HepG2 (cell line): ENCODE results near the gene ZNF627. TPM values are rescaled to one million over a fixed set of nuclear protein-coding genes. Genes with fewer than 3 reads are reported as not detected.
A peak's percentile ranks its signal among the peaks of the same experiment; 100 is the strongest.

Experiments
- ARID5B ChIP-seq: IDR thresholded peaks from 2 replicates; pipeline ENCODE4 v1.4.0; 2020; ENCODE audit warnings: mild to moderate bottlenecking, missing genetic modification reagents
- BCL6 ChIP-seq: IDR thresholded peaks from 2 replicates; pipeline ENCODE4 v1.6.1; 2016; ENCODE audit warnings: missing genetic modification reagents, missing compliant biosample characterization
- CBFB ChIP-seq: sonication (generic); formaldehyde crosslinking; IDR thresholded peaks from 2 replicates; pipeline ENCODE4 v1.4.0; 2020; ENCODE audit warnings: missing genetic modification reagents
- FOXK1 ChIP-seq: sonication (generic); formaldehyde crosslinking; IDR thresholded peaks from 2 replicates; pipeline ENCODE4 v1.4.0; 2020; ENCODE audit warnings: low read depth, missing genetic modification reagents, borderline replicate concordance
- HNRNPH1 ChIP-seq: fragments of 200-400 bp; formaldehyde crosslinking; optimal IDR thresholded peaks from 2 replicates; pipeline ENCODE3; 2017; ENCODE audit warnings: mild to moderate bottlenecking, low read depth, low read length
- IRX3 ChIP-seq: sonication (generic); formaldehyde crosslinking; IDR thresholded peaks from 2 replicates; pipeline ENCODE4 v1.8.1; 2023; ENCODE audit warnings: mild to moderate bottlenecking, low read depth, missing genetic modification reagents, borderline replicate concordance
- KDM5B ChIP-seq: sonication (generic); formaldehyde crosslinking; IDR thresholded peaks from 2 replicates; pipeline ENCODE4 v1.4.0; 2020; ENCODE audit warnings: missing genetic modification reagents, mild to moderate bottlenecking, borderline replicate concordance
- NCOA5 ChIP-seq: sonication (generic); formaldehyde crosslinking; IDR thresholded peaks from 2 replicates; pipeline ENCODE4 v1.4.0; 2020; ENCODE audit warnings: missing genetic modification reagents
- NONO ChIP-seq, 2 experiments: fragments of 450-650 bp in 1 of 2; sonication (generic) in 1 of 2; formaldehyde crosslinking in 1 of 2; IDR thresholded peaks in 1 of 2; conservative IDR thresholded peaks in 1 of 2; 2 replicates each; pipeline versions ENCODE4 v1.6.1 to v1.8.0; 2017 to 2022; ENCODE audit warnings: mild to moderate bottlenecking in 1 of 2, missing genetic modification reagents in 1 of 2, moderate library complexity in 1 of 2
- REL ChIP-seq: sonication (generic); formaldehyde crosslinking; conservative IDR thresholded peaks from 2 replicates; pipeline ENCODE4 v1.8.0; 2022; ENCODE audit warnings: mild to moderate bottlenecking, missing genetic modification reagents, moderate library complexity
- RELA ChIP-seq: sonication (generic); formaldehyde crosslinking; IDR thresholded peaks from 2 replicates; pipeline ENCODE4 v1.4.0; 2020; ENCODE audit warnings: missing genetic modification reagents
- REXO4 ChIP-seq: sonication (generic); formaldehyde crosslinking; IDR thresholded peaks from 2 replicates; pipeline ENCODE4 v1.8.0; 2022; ENCODE audit warnings: missing genetic modification reagents, mild to moderate bottlenecking, borderline replicate concordance
- SETDB1 ChIP-seq: sonication (generic); formaldehyde crosslinking; IDR thresholded peaks from 2 replicates; pipeline ENCODE4 v1.5.1; 2020; ENCODE audit warnings: missing genetic modification reagents, mild to moderate bottlenecking, borderline replicate concordance
- SP2 ChIP-seq: sonication (generic); formaldehyde crosslinking; IDR thresholded peaks from 2 replicates; pipeline ENCODE4 v1.5.1; 2020; ENCODE audit warnings: mild to moderate bottlenecking, missing genetic modification reagents
- TMF1 ChIP-seq: sonication (generic); formaldehyde crosslinking; IDR thresholded peaks from 2 replicates; pipeline ENCODE4 v1.8.1; 2022; ENCODE audit warnings: low read depth, missing genetic modification reagents
- ZBTB39 ChIP-seq: sonication (generic); formaldehyde crosslinking; IDR thresholded peaks from 2 replicates; pipeline ENCODE4 v1.5.0; 2020; ENCODE audit warnings: missing genetic modification reagents
- ZC3H13 ChIP-seq: sonication (generic); formaldehyde crosslinking; IDR thresholded peaks from 2 replicates; pipeline ENCODE4 v1.8.1; 2023; ENCODE audit warnings: mild to moderate bottlenecking, missing genetic modification reagents, moderate library complexity
- ZC3H4 ChIP-seq: sonication (generic); formaldehyde crosslinking; IDR thresholded peaks from 2 replicates; pipeline ENCODE4 v1.4.0; 2020; ENCODE audit warnings: missing genetic modification reagents, borderline replicate concordance
- ZNF24 ChIP-seq: fragments of 450-650 bp; IDR thresholded peaks from 2 replicates; pipeline ENCODE4 v1.6.1; 2017; ENCODE audit warnings: antibody characterized with exemption, mild to moderate bottlenecking
- ZNF350 ChIP-seq: sonication (generic); formaldehyde crosslinking; IDR thresholded peaks from 2 replicates; pipeline ENCODE4 v1.4.0; 2020; ENCODE audit warnings: mild to moderate bottlenecking, low read depth, missing genetic modification reagents, borderline replicate concordance
- ZNF713 ChIP-seq: sonication (generic); formaldehyde crosslinking; IDR thresholded peaks from 2 replicates; pipeline ENCODE4 v1.4.0; 2020; ENCODE audit warnings: mild to moderate bottlenecking, missing genetic modification reagents
- polyA plus RNA-seq, 8 experiments: library from polyadenylated mRNA; depleted of rRNA in 3 of 8; stranded (reverse) in 7 of 8; unstranded in 1 of 8; fragments of >200 nt; fragmentation: Illumina TruSeq in 4 of 8; extraction: Trizol in 4 of 8; gene quantifications; 2 replicates each; pipeline versions ENCODE4 v1.2.1 to v1.2.3, GENCODE V29; 2011 to 2016; ENCODE audit warnings: low read depth in 4 of 8, missing spikeins in 1 of 8, mixed read lengths in 1 of 8; ENCODE audit not compliant: insufficient read depth in 1 of 8
- total RNA-seq, 5 experiments: library from RNA; depleted of rRNA; stranded (reverse); fragments of >200 nt; fragmentation: Illumina TruSeq; extraction: Trizol; gene quantifications; 2 replicates each; pipeline ENCODE4 v1.2.3, GENCODE V29; 2016; ENCODE audit warnings: low read depth in 1 of 5
- TF ChIP-seq, protein P1 (sequence below): IDR thresholded peaks from 2 replicates; pipeline ENCODE4 v1.6.1; 2016; ENCODE audit warnings: missing compliant biosample characterization, missing genetic modification reagents, borderline replicate concordance

ZNF627 gene
- total and polyA plus RNA-seq, 2 of the 13 experiments (the other 11 are each of a cell fraction or from before 2014, with no cell fraction given): 4.2 to 12.7 TPM

DNA sequence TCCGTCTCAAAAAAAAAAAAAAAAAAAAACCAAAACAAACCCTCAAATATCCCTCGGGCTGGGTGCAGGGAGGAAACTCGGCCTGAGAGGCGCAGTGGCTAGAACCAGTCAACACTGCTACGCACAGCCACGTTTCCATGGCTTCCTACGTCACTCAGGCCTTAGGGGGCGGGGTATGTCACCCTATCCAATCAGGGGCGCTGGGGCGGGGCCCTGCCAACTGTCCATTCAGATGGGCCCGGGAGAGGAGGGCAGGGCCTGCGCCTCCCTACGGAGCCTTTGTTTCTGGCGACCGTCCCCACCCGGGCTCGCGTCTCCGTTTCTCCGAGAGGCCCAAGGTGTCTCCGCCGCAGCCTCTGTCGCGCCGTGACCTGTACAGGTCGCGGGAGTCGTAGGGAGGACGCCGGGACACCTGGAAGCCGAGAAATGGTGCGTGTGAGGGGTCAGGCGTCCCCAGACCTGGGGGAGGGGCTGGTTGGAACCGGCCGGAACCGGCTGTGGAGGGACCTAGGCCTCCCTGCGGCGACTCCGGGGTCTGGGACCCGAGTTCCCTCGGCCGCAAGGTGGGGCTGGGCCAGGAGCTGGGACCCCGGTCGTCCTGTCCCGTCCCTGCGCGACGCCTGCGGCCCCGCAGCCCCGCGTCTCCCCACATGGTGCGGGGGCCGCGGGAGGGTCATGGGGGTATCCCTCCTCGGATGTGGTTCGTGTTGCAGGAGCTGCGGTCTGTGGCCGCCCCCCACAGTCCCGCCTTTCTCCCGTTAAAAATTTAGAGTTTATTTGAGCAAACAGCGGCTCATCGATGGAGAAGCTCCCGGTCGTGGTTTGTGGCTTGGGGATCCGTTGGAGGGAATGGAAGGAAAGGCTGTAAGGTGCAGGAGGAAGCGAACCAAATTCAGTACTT, at the start of gene ZNF627 (continued):
- TF ChIP-seq NCOA5 (CRISPR knock-in tag) (no peak), CBFB (CRISPR knock-in tag) (no peak), ZC3H4 (CRISPR knock-in tag) (no peak), ARID5B (CRISPR knock-in tag) (peak; percentile 55; the same call in 1 of the 2 replicates), REXO4 (peak; percentile 52; the same call in 1 of the 2 replicates), SP2 (CRISPR knock-in tag) (peak; percentile 41), SETDB1 (CRISPR knock-in tag) (no peak), FOXK1 (CRISPR knock-in tag) (peak; percentile 26; the same call in 1 of the 2 replicates), BCL6 (CRISPR knock-in tag) (peak; percentile 33; the same call in 1 of the 2 replicates), NONO (IDR thresholded peaks at IDR 0.05) (no peak), NONO (CRISPR knock-in tag; conservative IDR thresholded peaks at IDR 0.05) (peak; percentile 88), RELA (CRISPR knock-in tag) (no peak), ZBTB39 (CRISPR knock-in tag) (no peak), TMF1 (peak; percentile 36; the same call in 1 of the 2 replicates), ZNF713 (CRISPR knock-in tag) (0 out of 2 replicates have a peak, but pooled peaks have one; percentile 72), ZNF350 (CRISPR knock-in tag) (peak; percentile 92), IRX3 (CRISPR knock-in tag) (no peak), ZC3H13 (CRISPR knock-in tag) (peak; percentile 51; the same call in 1 of the 2 replicates), KDM5B (CRISPR knock-in tag) (peak; percentile 96), HNRNPH1 (no peak), REL (CRISPR knock-in tag) (no peak), ZNF24 (peak; percentile 48; the same call in 1 of the 2 replicates)
- TF ChIP-seq, protein P1, sequence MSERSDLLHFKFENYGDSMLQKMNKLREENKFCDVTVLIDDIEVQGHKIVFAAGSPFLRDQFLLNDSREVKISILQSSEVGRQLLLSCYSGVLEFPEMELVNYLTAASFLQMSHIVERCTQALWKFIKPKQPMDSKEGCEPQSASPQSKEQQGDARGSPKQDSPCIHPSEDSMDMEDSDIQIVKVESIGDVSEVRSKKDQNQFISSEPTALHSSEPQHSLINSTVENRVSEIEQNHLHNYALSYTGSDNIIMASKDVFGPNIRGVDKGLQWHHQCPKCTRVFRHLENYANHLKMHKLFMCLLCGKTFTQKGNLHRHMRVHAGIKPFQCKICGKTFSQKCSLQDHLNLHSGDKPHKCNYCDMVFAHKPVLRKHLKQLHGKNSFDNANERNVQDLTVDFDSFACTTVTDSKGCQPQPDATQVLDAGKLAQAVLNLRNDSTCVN (CRISPR knock-in tag): peak; percentile 56; the same call in 1 of the 2 replicates
